H9 (cell line): ENCODE data around the gene BPIFB3. TPM values are rescaled to one million over a fixed set of nuclear protein-coding genes. Genes with fewer than 3 reads are reported as not detected.

Source experiments
- DNase-seq: peaks from one replicate; pipeline ENCODE4 v3.0.0-alpha.2; 2017
- H2AFZ ChIP-seq: one replicate; pipeline ENCODE4 v1.6.1; 2013; ENCODE audit warnings: mild to moderate bottlenecking, low read length, control low read depth, moderate library complexity
- H2AK5ac ChIP-seq: 2 replicates; pipeline ENCODE4 v1.6.1; 2013; ENCODE audit warnings: low read length, control low read depth, mixed read lengths; ENCODE audit not compliant: insufficient read length
- H2BK120ac ChIP-seq: one replicate; pipeline ENCODE4 v1.6.1; 2013; ENCODE audit warnings: low read depth, mild to moderate bottlenecking, low read length, control low read depth, inconsistent platforms; ENCODE audit not compliant: poor library complexity, severe bottlenecking
- H2BK12ac ChIP-seq: 2 replicates; pipeline ENCODE4 v1.6.1; 2013; ENCODE audit warnings: low read length, control low read depth, mixed read lengths, low read depth; ENCODE audit not compliant: insufficient read length
- H2BK15ac ChIP-seq: 2 replicates; pipeline ENCODE4 v1.6.1; 2013; ENCODE audit warnings: low read depth, low read length, control low read depth
- H2BK20ac ChIP-seq: one replicate; pipeline ENCODE4 v1.6.1; 2013; ENCODE audit warnings: low read depth, mild to moderate bottlenecking, low read length, control low read depth, inconsistent platforms; ENCODE audit not compliant: poor library complexity, severe bottlenecking
- H2BK5ac ChIP-seq: 2 replicates; pipeline ENCODE4 v1.6.1; 2013; ENCODE audit warnings: low read length, control low read depth, mixed read lengths; ENCODE audit not compliant: insufficient read length
- H3K14ac ChIP-seq: 2 replicates; pipeline ENCODE4 v1.6.1; 2013; ENCODE audit warnings: low read length, control low read depth; ENCODE audit not compliant: insufficient read depth
- H3K18ac ChIP-seq: 2 replicates; pipeline ENCODE4 v1.6.1; 2013; ENCODE audit warnings: low read depth, mild to moderate bottlenecking, mixed read lengths, low read length, control low read depth; ENCODE audit not compliant: insufficient read length
- H3K23ac ChIP-seq: 2 replicates; pipeline ENCODE4 v1.6.1; 2013; ENCODE audit warnings: low read length, control low read depth, mixed read lengths, low read depth; ENCODE audit not compliant: insufficient read length
- H3K23me2 ChIP-seq: 2 replicates; pipeline ENCODE4 v1.6.1; 2013; ENCODE audit warnings: low read depth, mild to moderate bottlenecking, mixed read lengths, low read length, control low read depth; ENCODE audit not compliant: insufficient read length, poor library complexity, severe bottlenecking
- H3K27ac ChIP-seq: 2 replicates; pipeline ENCODE4 v1.5.1; 2013; ENCODE audit warnings: low read length, control low read depth, mixed read lengths, low read depth; ENCODE audit not compliant: insufficient read length
- H3K27me3 ChIP-seq: 2 replicates; pipeline ENCODE4 v1.6.1; 2013; ENCODE audit warnings: low read length, control low read depth, inconsistent platforms; ENCODE audit not compliant: insufficient read depth
- H3K4ac ChIP-seq: 2 replicates; pipeline ENCODE4 v1.6.1; 2013; ENCODE audit warnings: low read depth, mild to moderate bottlenecking, control low read depth, inconsistent platforms, low read length, moderate library complexity
- H3K4me1 ChIP-seq: 2 replicates; pipeline ENCODE4 v1.6.1; 2013; ENCODE audit warnings: low read length, control low read depth, inconsistent platforms; ENCODE audit not compliant: insufficient read depth
- H3K4me2 ChIP-seq: 2 replicates; pipeline ENCODE4 v1.6.1; 2013; ENCODE audit warnings: low read length, control low read depth, mixed read lengths; ENCODE audit not compliant: insufficient read length, insufficient read depth
- H3K56ac ChIP-seq: 2 replicates; pipeline ENCODE4 v1.6.1; 2013; ENCODE audit warnings: low read depth, mild to moderate bottlenecking, mixed read lengths, low read length, control low read depth; ENCODE audit not compliant: insufficient read length
- H3K79me1 ChIP-seq: 2 replicates; pipeline ENCODE4 v1.6.1; 2013; ENCODE audit warnings: low read depth, mild to moderate bottlenecking, moderate library complexity, low read length, control low read depth, inconsistent platforms; ENCODE audit not compliant: insufficient read depth, poor library complexity, severe bottlenecking
- H3K79me2 ChIP-seq: 2 replicates; pipeline ENCODE4 v1.6.1; 2013; ENCODE audit warnings: low read length, control low read depth, inconsistent platforms; ENCODE audit not compliant: insufficient read depth
- H3K9ac ChIP-seq: 2 replicates; pipeline ENCODE4 v1.6.1; 2013; ENCODE audit warnings: low read length, control low read depth, mixed read lengths; ENCODE audit not compliant: insufficient read length; ENCODE audit errors: extremely low read depth
- H3K9me3 ChIP-seq: one replicate; pipeline ENCODE4 v1.6.1; 2013; ENCODE audit warnings: low read depth, low read length, inconsistent platforms; ENCODE audit not compliant: control insufficient read depth
- H3T11ph ChIP-seq: one replicate; pipeline ENCODE4 v1.6.1; 2013; ENCODE audit warnings: mild to moderate bottlenecking, low read length, control low read depth, inconsistent platforms
- H4K20me1 ChIP-seq: one replicate; pipeline ENCODE4 v1.6.1; 2013; ENCODE audit not compliant: control insufficient read depth, insufficient read length, insufficient read depth
- H4K5ac ChIP-seq: 2 replicates; pipeline ENCODE4 v1.6.1; 2013; ENCODE audit warnings: low read depth, mild to moderate bottlenecking, mixed read lengths, low read length, control low read depth; ENCODE audit not compliant: insufficient read length
- H4K8ac ChIP-seq: replicated peaks from 2 replicates; pipeline ENCODE4 v1.6.1; 2013; ENCODE audit warnings: low read length, control low read depth, mixed read lengths, low read depth; ENCODE audit not compliant: insufficient read length
- H4K91ac ChIP-seq: 2 replicates; pipeline ENCODE4 v1.6.1; 2013; ENCODE audit warnings: low read depth, mild to moderate bottlenecking, moderate library complexity, mixed read lengths, low read length, control low read depth; ENCODE audit not compliant: insufficient read length
- H3K27ac Mint-ChIP-seq, 3 experiments: 2 replicates in 2 of 3; 3 replicates in 1 of 3; pipeline ENCODE4 v1.8.0; 2020 to 2021; ENCODE audit warnings: mixed read lengths in 3 of 3, mild to moderate bottlenecking in 1 of 3, moderate library complexity in 1 of 3
- H3K27me3 Mint-ChIP-seq: 2 replicates; pipeline ENCODE4 v1.8.0; 2021; ENCODE audit warnings: low read depth, mild to moderate bottlenecking, moderate library complexity, mixed read lengths
- H3K36me3 Mint-ChIP-seq, 3 experiments: 2 replicates in 2 of 3; 3 replicates in 1 of 3; pipeline ENCODE4 v1.8.0; 2020 to 2021; ENCODE audit warnings: low read depth in 3 of 3, mixed read lengths in 3 of 3; ENCODE audit not compliant: insufficient read depth in 1 of 3
- H3K4me1 Mint-ChIP-seq, 2 experiments: 2 replicates each; pipeline ENCODE4 v1.8.0; 2020; ENCODE audit warnings: mixed read lengths in 2 of 2
- H3K4me3 Mint-ChIP-seq, 2 experiments: 2 replicates in 1 of 2; 3 replicates in 1 of 2; pipeline ENCODE4 v1.8.0; 2020 to 2021; ENCODE audit warnings: mild to moderate bottlenecking in 2 of 2, mixed read lengths in 2 of 2, moderate library complexity in 1 of 2
- H3K9me3 Mint-ChIP-seq, 2 experiments: 2 replicates in 1 of 2; 3 replicates in 1 of 2; pipeline ENCODE4 v1.8.0; 2020; ENCODE audit warnings: mild to moderate bottlenecking in 2 of 2, mixed read lengths in 2 of 2, moderate library complexity in 1 of 2
- WGBS: extraction: QIAGEN DNeasy Blood & Tissue Kit; methylation state at CpG from one replicate; pipeline ENCODE4 v1.1.7; 2013; ENCODE audit warnings: missing lambda C conversion rate, low lambda C conversion rate, mixed read lengths; ENCODE audit not compliant: insufficient read length; ENCODE audit errors: extremely low coverage; 5-methylcytosine and 5-hydroxymethylcytosine counted together
- total RNA-seq: library from RNA; stranded (reverse); gene quantifications from 2 replicates; pipeline ENCODE4 v1.2.1, GENCODE V29; 2021
- TF ChIP-seq, protein P1 (sequence below): fragments of 200-600 bp; sonication (generic); conservative IDR thresholded peaks from 3 replicates; pipeline ENCODE4 v1.8.0; 2021; ENCODE audit warnings: antibody characterized with exemption, mild to moderate bottlenecking

BPIFB3 gene
- total RNA-seq, 1 experiment from 2014 or later, result not detected

DNA sequence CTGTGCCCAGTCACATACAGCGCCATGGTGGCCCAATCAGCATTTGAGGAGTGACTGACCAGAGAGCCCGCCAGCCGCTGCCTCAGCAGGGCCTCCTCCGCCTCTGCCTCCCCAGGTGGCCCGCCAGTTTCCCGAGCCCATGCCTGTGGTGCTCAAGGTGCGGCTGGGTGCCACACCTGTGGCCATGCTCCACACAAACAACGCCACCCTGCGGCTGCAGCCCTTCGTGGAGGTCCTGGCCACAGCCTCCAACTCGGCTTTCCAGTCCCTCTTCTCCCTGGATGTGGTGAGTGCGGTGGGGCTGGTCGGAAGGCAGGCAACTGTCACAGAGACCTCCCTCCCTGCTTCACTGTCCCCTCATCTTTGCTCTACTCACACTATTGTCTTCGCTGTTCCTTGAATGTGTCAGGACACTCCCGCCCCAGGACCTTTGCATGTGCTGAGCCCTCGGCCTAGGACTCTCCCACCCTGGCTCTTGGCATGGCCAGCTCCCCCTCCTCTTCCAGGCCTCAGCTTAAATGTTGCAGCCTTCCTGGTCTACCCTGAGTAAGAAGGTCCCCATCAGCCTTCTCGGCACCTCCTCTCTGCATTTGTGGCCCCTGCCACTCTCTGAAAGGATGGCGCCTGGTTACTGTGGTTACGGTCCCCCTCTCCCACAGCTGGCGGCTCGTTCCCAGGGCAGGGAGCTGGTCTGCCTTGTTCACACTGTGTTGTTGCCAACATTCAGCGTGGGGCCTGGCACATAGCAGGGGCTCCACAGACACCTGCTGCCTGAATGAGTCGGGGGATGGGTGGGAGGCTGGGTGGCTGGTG is 34.0 kb upstream of the BPIFB3 start:
- Histone ChIP-seq H3K56ac (no peak overlapping the region), H3K9ac (no peak overlapping the region), H3K23ac (no peak overlapping the region), H2AFZ (no peak overlapping the region), H3K79me1 (no peaks in the 10 kb centered on the region), H4K91ac (no peak overlapping the region), H2BK15ac (no peak overlapping the region), H3K9me3 (no peaks in the 10 kb centered on the region), H2BK12ac (no peak overlapping the region), H2BK20ac (no peak overlapping the region), H4K20me1 (no peaks in the 10 kb centered on the region), H4K5ac (no peak overlapping the region), H3K18ac (no peak overlapping the region), H3K14ac (no peak overlapping the region), H3T11ph (no peak overlapping the region), H3K27ac (no peak overlapping the region), H3K23me2 (no peaks in the 10 kb centered on the region), H3K79me2 (no peaks in the 10 kb centered on the region), H2AK5ac (no peak overlapping the region), H3K4ac (no peak overlapping the region), H3K4me1 (no peaks in the 10 kb centered on the region), H4K8ac (no peak overlapping the region), H3K27me3 (no peaks in the 10 kb centered on the region), H3K4me2 (no peak overlapping the region), H2BK5ac (no peak overlapping the region), H2BK120ac (no peak overlapping the region)
- TF ChIP-seq, protein P1, sequence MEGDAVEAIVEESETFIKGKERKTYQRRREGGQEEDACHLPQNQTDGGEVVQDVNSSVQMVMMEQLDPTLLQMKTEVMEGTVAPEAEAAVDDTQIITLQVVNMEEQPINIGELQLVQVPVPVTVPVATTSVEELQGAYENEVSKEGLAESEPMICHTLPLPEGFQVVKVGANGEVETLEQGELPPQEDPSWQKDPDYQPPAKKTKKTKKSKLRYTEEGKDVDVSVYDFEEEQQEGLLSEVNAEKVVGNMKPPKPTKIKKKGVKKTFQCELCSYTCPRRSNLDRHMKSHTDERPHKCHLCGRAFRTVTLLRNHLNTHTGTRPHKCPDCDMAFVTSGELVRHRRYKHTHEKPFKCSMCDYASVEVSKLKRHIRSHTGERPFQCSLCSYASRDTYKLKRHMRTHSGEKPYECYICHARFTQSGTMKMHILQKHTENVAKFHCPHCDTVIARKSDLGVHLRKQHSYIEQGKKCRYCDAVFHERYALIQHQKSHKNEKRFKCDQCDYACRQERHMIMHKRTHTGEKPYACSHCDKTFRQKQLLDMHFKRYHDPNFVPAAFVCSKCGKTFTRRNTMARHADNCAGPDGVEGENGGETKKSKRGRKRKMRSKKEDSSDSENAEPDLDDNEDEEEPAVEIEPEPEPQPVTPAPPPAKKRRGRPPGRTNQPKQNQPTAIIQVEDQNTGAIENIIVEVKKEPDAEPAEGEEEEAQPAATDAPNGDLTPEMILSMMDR, result no peak
- no peak for DNase-seq
- H3K36me3 Mint-ChIP-seq, result no peaks in the 10 kb centered on the region
- H3K27me3 Mint-ChIP-seq, result peaks cover 18% of the 10 kb centered on the region
- no peak overlapping the region for H3K27ac Mint-ChIP-seq
- no peaks in the 10 kb centered on the region for H3K9me3 Mint-ChIP-seq
- WGBS, result no CpG with 5 or more reads among the region's 23 CpGs
- peaks cover 12 to 15% of the 10 kb centered on the region in 2 experiments for H3K4me1 Mint-ChIP-seq
- no peak overlapping the region for H3K4me3 Mint-ChIP-seq
